Smooth muscle cell of the brain vasculature (primary cell): ENCODE measurements around the gene COL20A1.
"Not testable (repeated sequence)": the region's sequence is repeated elsewhere in the genome, so short reads cannot be mapped to it uniquely, and the experiment has no call there.

Source experiments
- DNase-seq: peaks from one replicate; pipeline ENCODE4 v3.0.0-alpha.2; 2012; ENCODE audit warnings: low read depth, low spot score

COL20A1 gene

GRCh38 chr20:63290136-63290676, 2.8 kb upstream of the COL20A1 start:
- DNase-seq: no peak

GRCh38 chr20:63290677-63291472, 2.1 kb upstream of the COL20A1 start:
- DNase-seq: no peak

GRCh38 chr20:63291811-63292210, 1.2 kb upstream of the COL20A1 start:
- DNase-seq: no peak

- DNase-seq: no peak
Observed at GRCh38 chr20:63292292-63292701, 689 bp upstream of the COL20A1 start.

- DNase-seq: no peak
Observed at GRCh38 chr20:63293456-63293855, 470 bp downstream of the COL20A1 start.

- DNase-seq: no peak
Observed at GRCh38 chr20:63293871-63294535, 1.0 kb downstream of the COL20A1 start.

- DNase-seq: no peak
Observed at GRCh38 chr20:63294536-63294900, 1.5 kb downstream of the COL20A1 start.

GRCh38 chr20:63295018-63295417, 2.0 kb downstream of the COL20A1 start:
- DNase-seq: no peak

GRCh38 chr20:63295422-63295821, 2.4 kb downstream of the COL20A1 start:
- DNase-seq: no peak

- DNase-seq: no peak
Observed at GRCh38 chr20:63295846-63296245, 2.9 kb downstream of the COL20A1 start.

- DNase-seq: no peak
Observed at GRCh38 chr20:63296531-63297299, 3.7 kb downstream of the COL20A1 start.

- no peak for DNase-seq
Observed at GRCh38 chr20:63297371-63297781, 4.4 kb downstream of the COL20A1 start.

- DNase-seq: no peak
Observed at GRCh38 chr20:63297796-63298572, 5.0 kb downstream of the COL20A1 start.

GRCh38 chr20:63298731-63299312, 5.8 kb downstream of the COL20A1 start:
- no peak for DNase-seq

GRCh38 chr20:63301671-63302070, 8.7 kb downstream of the COL20A1 start:
- no peak for DNase-seq

- DNase-seq: no peak
Observed at GRCh38 chr20:63303095-63303666, 10.2 kb downstream of the COL20A1 start.

- DNase-seq: no peak
Observed at GRCh38 chr20:63305393-63305792, 12.4 kb downstream of the COL20A1 start.

- not testable (repeated sequence) for DNase-seq
Observed at GRCh38 chr20:63305933-63306672, 13.1 kb downstream of the COL20A1 start.

GRCh38 chr20:63306673-63307537, 13.9 kb downstream of the COL20A1 start:
- DNase-seq: no peak
